ENCODE results near the gene KIF6. TPM values are rescaled to one million over a fixed set of nuclear protein-coding genes. Genes with fewer than 3 reads are reported as not detected.

Gene KIF6
- polyA plus RNA-seq, 2 of the 4 experiments (the other 2 are of a cell fraction), result 0.05 to 0.39 TPM

- H3K4me2 ChIP-seq, result no peak overlapping the region
- 4% methylated on average over 3 of the region's 3 CpGs for WGBS (ENCODE audit: missing lambda C conversion rate)
- POLR2A ChIA-PET, result no interaction called here
- ATAC-seq (no peak), FAIRE-seq (no peak), DNase-seq (ENCODE audit: low read depth in 1 of 2, low spot score in 1 of 2) (no peak)
- CTCF ChIA-PET, result no interaction called here
- H3K9me3 ChIP-seq, result no peaks in the 10 kb centered on the region
- no peaks in the 10 kb centered on the region for H3K4me1 ChIP-seq
- H3K4me3 ChIP-seq, result no peak overlapping the region
- no peak overlapping the region for H3K27ac ChIP-seq
- TF ChIP-seq EP300 (IDR thresholded peaks at IDR 0.05) (no peak), MAX (IDR thresholded peaks at IDR 0.05) (no peak), SREBF2 (IDR thresholded peaks at IDR 0.05) (no peak), RFX5 (IDR thresholded peaks at IDR 0.05) (no peak), HOXB5 (CRISPR knock-in tag; IDR thresholded peaks at IDR 0.05) (no peak), HOXA7 (CRISPR knock-in tag; IDR thresholded peaks at IDR 0.05) (no peak), EHF (CRISPR knock-in tag; IDR thresholded peaks at IDR 0.05) (no peak), POLR2A (IDR thresholded peaks at IDR 0.05; ENCODE audit: low read length) (no peak), HDAC2 (IDR thresholded peaks at IDR 0.05) (no peak), JUN (IDR thresholded peaks at IDR 0.05) (no peak), BHLHE40 (IDR thresholded peaks at IDR 0.05; ENCODE audit: low read depth, low read length) (no peak), CBX8 (IDR thresholded peaks at IDR 0.05) (no peak), NFE2L2 (conservative IDR thresholded peaks at IDR 0.05; ENCODE audit: low read length) (no peak), FOSB (CRISPR knock-in tag; IDR thresholded peaks at IDR 0.05) (no peak), JUNB (IDR thresholded peaks at IDR 0.05) (no peak), E2F6 (IDR thresholded peaks at IDR 0.05; ENCODE audit: borderline replicate concordance, low read depth) (no peak), HEYL (CRISPR knock-in tag; IDR thresholded peaks at IDR 0.05) (no peak), KDM1A (IDR thresholded peaks at IDR 0.05; ENCODE audit: low read depth) (no peak), TFCP2L1 (CRISPR knock-in tag; IDR thresholded peaks at IDR 0.05) (no peak)
These were observed 115.0 kb downstream of the KIF6 start for GRCh38 chr6:39610221-39610620.

GRCh38 chr6:39608652-39609345 is 116.4 kb downstream of the KIF6 start:
- WGBS (ENCODE audit: missing lambda C conversion rate), result 6% methylated on average over 7 of the region's 7 CpGs
- TF ChIP-seq POLR2AphosphoS2 (conservative IDR thresholded peaks at IDR 0.05; ENCODE audit: low read length) (no peak), HES2 (IDR thresholded peaks at IDR 0.05) (no peak), CEBPB (IDR thresholded peaks at IDR 0.05) (no peak), EP300 (IDR thresholded peaks at IDR 0.05) (no peak), ATOH8 (CRISPR knock-in tag; IDR thresholded peaks at IDR 0.05; ENCODE audit: low read depth) (no peak), BHLHE40 (IDR thresholded peaks at IDR 0.05; ENCODE audit: low read depth, low read length) (no peak), HEYL (CRISPR knock-in tag; IDR thresholded peaks at IDR 0.05) (no peak), JUNB (IDR thresholded peaks at IDR 0.05) (no peak), NR3C1 (IDR thresholded peaks at IDR 0.05) (no peak), PHF8 (IDR thresholded peaks at IDR 0.05; ENCODE audit: borderline replicate concordance, low read depth) (no peak), ZFP36 (IDR thresholded peaks at IDR 0.05; ENCODE audit: borderline replicate concordance, partially characterized antibody) (no peak), CTCF (IDR thresholded peaks at IDR 0.05) (no peak), RCOR1 (IDR thresholded peaks at IDR 0.05; ENCODE audit: low read depth, low read length) (no peak), SREBF2 (IDR thresholded peaks at IDR 0.05) (no peak), REST (IDR thresholded peaks at IDR 0.05) (no peak), USF2 (IDR thresholded peaks at IDR 0.05) (no peak), CBX8 (IDR thresholded peaks at IDR 0.05) (no peak)
- POLR2A ChIA-PET, result no interaction called here
- Histone ChIP-seq H3K27ac (no peak overlapping the region), H3K4me1 (no peaks in the 10 kb centered on the region), H3K4me2 (no peak overlapping the region), H3K4me3 (no peak overlapping the region), H3K9me3 (no peaks in the 10 kb centered on the region)
- ATAC-seq (no peak), DNase-seq (ENCODE audit: low read depth in 1 of 2, low spot score in 1 of 2) (no peak), FAIRE-seq (no peak)
- CTCF ChIA-PET, result no interaction called here

All from A549 (cell line).